ENCODE results near the gene SLC35F6. TPM values are rescaled to one million over a fixed set of nuclear protein-coding genes. Genes with fewer than 3 reads are reported as not detected.

Gene SLC35F6
- total and polyA plus RNA-seq, 9 of the 15 experiments (the other 6 are each of a cell fraction or from before 2014, with no cell fraction given), result 11.9 to 47.3 (median 22.5) TPM

GRCh38 chr2:26723991-26724750, 39.9 kb upstream of the SLC35F6 start (continued):
- TF ChIP-seq ATF2 (CRISPR knock-in tag; IDR thresholded peaks at IDR 0.05) (no peak), ZBTB8A (IDR thresholded peaks at IDR 0.05; ENCODE audit: partially characterized antibody) (no peak), POLR2A (conservative IDR thresholded peaks at IDR 0.05) (no peak; the same call in 1 of the 2 replicates), SMARCE1 (IDR thresholded peaks at IDR 0.05) (peak; percentile 71; the same call in 1 of the 2 replicates), ZNF644 (tag; IDR thresholded peaks at IDR 0.05; ENCODE audit: low read depth) (peak; percentile 39; the same call in 1 of the 2 replicates), EGR1 (conservative IDR thresholded peaks at IDR 0.05) (peak; percentile 72), ZBED1 (IDR thresholded peaks at IDR 0.05) (no peak), MLX (CRISPR knock-in tag; conservative IDR thresholded peaks at IDR 0.05) (no peak), KLF13 (tag; IDR thresholded peaks at IDR 0.05; ENCODE audit: borderline replicate concordance, low read depth) (0 out of 2 replicates have a peak, but pooled peaks have one; percentile 20), POLR2AphosphoS5 (IDR thresholded peaks at IDR 0.05; ENCODE audit: control insufficient read depth, insufficient read depth, low read depth, low read length) (no peak), ELF2 (CRISPR knock-in tag; IDR thresholded peaks at IDR 0.05) (no peak), SAFB (IDR thresholded peaks at IDR 0.05; ENCODE audit: borderline replicate concordance, low read depth, low read length) (no peak), ZNF431 (CRISPR knock-in tag; IDR thresholded peaks at IDR 0.05) (no peak), GTF2E2 (tag; IDR thresholded peaks at IDR 0.05) (peak; percentile 16; the same call in 1 of the 2 replicates), XRCC5 (IDR thresholded peaks at IDR 0.05; ENCODE audit: low read depth, low read length) (no peak), FOXK1 (CRISPR knock-in tag; IDR thresholded peaks at IDR 0.05; ENCODE audit: borderline replicate concordance) (no peak), ZNF655 (CRISPR knock-in tag; IDR thresholded peaks at IDR 0.05) (no peak), ESRRA (IDR thresholded peaks at IDR 0.05; ENCODE audit: borderline replicate concordance, low read depth) (peak; percentile 62), MBD1 (CRISPR knock-in tag; IDR thresholded peaks at IDR 0.05) (no peak), ZNF253 (CRISPR knock-in tag; conservative IDR thresholded peaks at IDR 0.05) (no peak), U2AF1 (optimal IDR thresholded peaks at IDR 0.05; ENCODE audit: low read depth, low read length) (no peak), RAD21 (CRISPR knock-in tag; conservative IDR thresholded peaks at IDR 0.05 in 1 of 2, IDR thresholded peaks at IDR 0.05 in 1 of 2) (no peak; a peak in 1 of 4 replicates), ASH1L (IDR thresholded peaks at IDR 0.05; ENCODE audit: borderline replicate concordance, low read depth, partially characterized antibody) (no peak)

Measured in K562 (cell line).